KOPT-K1 (cell line): ENCODE measurements around the gene ATXN1.

Source experiments
- H3K27ac ChIP-seq: fragments of 200-600 bp; sonication (generic); 2 replicates; pipeline ENCODE4 v1.5.1; 2016; ENCODE audit warnings: antibody characterized with exemption, mild to moderate bottlenecking, low read depth, low read length; ENCODE audit not compliant: poor library complexity, severe bottlenecking
- H3K36me3 ChIP-seq: fragments of 200-600 bp; sonication (generic); 2 replicates; pipeline ENCODE4 v1.5.1; 2017; ENCODE audit warnings: antibody characterized with exemption, mild to moderate bottlenecking, low read length, moderate library complexity; ENCODE audit not compliant: insufficient read depth
- H3K9me3 ChIP-seq: fragments of 200-600 bp; sonication (generic); 2 replicates; pipeline ENCODE4 v1.5.1; 2017; ENCODE audit warnings: antibody characterized with exemption, low read length, mild to moderate bottlenecking; ENCODE audit not compliant: insufficient read depth, poor library complexity, severe bottlenecking

ATXN1 gene

DNA sequence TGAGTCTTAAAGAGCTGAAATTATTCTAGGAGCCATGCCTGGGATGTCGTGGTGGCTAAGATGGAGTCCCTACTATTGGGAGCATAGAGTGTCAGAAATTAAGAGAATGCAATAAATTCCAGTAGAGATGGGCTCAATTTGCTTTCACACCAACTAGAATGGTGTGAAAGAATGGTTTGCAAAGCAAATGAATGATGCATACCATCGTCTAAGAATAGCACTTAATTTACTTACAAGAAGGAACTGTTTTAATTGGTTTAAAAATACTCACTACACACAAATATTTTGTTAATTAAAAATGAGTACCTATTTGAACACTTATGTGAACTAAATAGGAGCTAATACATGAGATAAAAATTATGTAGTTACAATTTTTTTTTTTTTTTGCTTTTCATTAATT lies 390.3 kb downstream of the ATXN1 start:
- Histone ChIP-seq H3K27ac (no peak overlapping the region), H3K36me3 (no peaks in the 10 kb centered on the region), H3K9me3 (no peaks in the 10 kb centered on the region)

GRCh38 chr6:16369989-16370388 lies 391.3 kb downstream of the ATXN1 start:
- Histone ChIP-seq H3K9me3 (no peaks in the 10 kb centered on the region), H3K27ac (no peak overlapping the region), H3K36me3 (no peaks in the 10 kb centered on the region)

GRCh38 chr6:16369140-16369745 lies 392.0 kb downstream of the ATXN1 start:
- Histone ChIP-seq H3K9me3 (no peaks in the 10 kb centered on the region), H3K27ac (no peak overlapping the region), H3K36me3 (no peaks in the 10 kb centered on the region)

DNA sequence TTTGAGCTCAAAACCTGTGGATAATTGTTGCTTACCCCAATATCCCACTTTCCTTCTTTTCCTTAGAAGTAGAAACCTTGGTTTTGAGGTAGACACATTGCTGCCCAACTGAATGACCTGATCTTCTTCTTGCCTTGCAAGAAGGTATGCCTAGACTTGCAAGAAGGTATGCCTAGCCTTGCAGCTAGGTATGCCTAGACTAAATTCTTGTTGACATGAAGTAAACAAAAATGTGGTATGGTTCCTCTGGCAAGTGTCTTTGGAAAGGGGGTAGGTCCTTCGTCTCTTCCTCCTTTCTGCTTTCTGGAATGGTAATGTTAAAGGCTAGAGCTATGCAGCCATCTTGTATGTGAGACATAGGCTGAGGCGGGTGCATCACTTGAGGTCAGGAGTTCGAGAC lies 393.7 kb downstream of the ATXN1 start:
- H3K36me3 ChIP-seq = no peaks in the 10 kb centered on the region
- no peaks in the 10 kb centered on the region for H3K9me3 ChIP-seq
- no peak overlapping the region for H3K27ac ChIP-seq

DNA sequence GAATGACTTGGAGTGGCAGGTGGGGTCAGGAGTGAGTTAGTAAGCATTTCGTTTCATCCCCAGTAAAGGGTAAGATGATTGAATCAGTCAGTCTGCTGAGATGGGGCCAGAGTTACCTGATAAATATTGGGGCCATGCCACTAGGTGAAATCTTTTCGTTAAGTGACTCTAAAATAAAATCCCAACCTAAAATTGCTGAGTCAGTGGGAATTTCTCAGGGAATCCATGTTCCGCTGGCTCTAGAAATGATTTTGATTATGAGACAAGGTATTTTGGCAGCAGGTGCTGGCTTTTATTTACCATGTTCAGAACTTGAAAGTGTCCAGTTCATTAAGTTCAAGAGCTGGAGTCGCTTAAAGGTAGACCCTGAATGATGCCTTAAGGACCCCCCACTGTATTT lies 397.5 kb downstream of the ATXN1 start:
- no peaks in the 10 kb centered on the region for H3K9me3 ChIP-seq
- H3K27ac ChIP-seq = no peak overlapping the region
- H3K36me3 ChIP-seq = no peaks in the 10 kb centered on the region

GRCh38 chr6:16362819-16363589 lies 398.3 kb downstream of the ATXN1 start:
- H3K9me3 ChIP-seq = no peaks in the 10 kb centered on the region
- no peak overlapping the region for H3K27ac ChIP-seq
- H3K36me3 ChIP-seq = no peaks in the 10 kb centered on the region

DNA sequence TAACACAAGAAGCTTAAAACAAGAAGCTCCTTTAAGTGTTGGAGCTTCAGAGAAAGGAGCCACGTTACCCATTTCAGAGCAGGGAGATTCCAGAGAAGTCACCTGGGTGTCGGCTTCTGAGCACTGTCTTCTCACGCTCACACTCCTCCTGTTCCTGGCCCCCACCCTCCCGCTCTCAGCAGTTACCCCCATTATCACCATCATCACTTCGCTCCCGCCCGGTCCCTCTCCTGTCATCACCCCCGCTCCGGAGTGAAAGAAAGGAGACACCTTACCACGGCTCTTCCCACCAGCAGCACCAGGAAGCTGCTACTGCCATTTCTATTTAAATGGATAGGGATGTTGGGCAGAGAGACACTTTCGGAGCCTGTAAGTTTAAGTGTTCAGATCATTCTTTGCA lies 399.0 kb downstream of the ATXN1 start:
- Histone ChIP-seq H3K27ac (no peak overlapping the region), H3K9me3 (no peaks in the 10 kb centered on the region), H3K36me3 (no peaks in the 10 kb centered on the region)

DNA sequence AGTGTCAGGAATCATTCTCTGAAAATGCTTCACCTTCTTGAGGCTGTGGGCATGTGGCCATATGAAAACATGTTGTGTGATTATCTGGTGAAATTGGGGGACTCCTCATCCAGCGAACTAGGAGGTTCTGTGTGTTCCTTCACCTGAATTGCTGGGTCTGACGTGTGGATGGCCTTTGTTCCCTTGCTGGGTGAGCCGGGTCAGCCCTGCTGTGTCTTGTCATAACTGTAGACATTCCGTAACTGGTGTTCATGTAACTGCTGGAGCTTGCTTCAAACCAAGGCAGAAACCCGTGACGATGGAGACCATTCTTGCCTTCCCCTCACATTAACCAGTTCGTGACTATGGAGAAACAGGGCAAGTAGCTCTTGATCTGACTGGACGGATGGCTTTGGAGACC lies 399.4 kb downstream of the ATXN1 start:
- no peak overlapping the region for H3K27ac ChIP-seq
- no peaks in the 10 kb centered on the region for H3K9me3 ChIP-seq
- H3K36me3 ChIP-seq = no peaks in the 10 kb centered on the region

DNA sequence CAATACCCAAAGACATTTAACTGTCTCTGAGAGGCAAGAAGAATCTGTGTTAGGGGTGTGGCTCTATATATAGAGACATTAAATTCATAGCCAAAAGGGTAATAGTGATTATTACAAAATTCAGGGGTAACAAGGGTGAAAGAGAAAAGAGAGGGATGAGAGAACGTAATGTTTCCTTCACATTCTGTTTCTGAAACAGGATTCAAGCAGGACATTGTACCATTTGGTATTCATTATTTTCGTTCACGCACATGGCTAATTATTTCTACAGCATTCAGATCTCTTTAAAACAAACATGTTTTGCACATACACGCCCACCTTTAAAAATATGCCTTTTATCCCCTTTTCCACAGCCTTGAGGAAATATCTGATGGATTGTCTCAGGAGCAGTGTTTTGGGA lies 400.1 kb downstream of the ATXN1 start:
- H3K27ac ChIP-seq = no peak overlapping the region
- no peaks in the 10 kb centered on the region for H3K36me3 ChIP-seq
- H3K9me3 ChIP-seq = no peaks in the 10 kb centered on the region

GRCh38 chr6:16360365-16360764 lies 400.9 kb downstream of the ATXN1 start:
- Histone ChIP-seq H3K27ac (no peak overlapping the region), H3K9me3 (no peaks in the 10 kb centered on the region), H3K36me3 (no peaks in the 10 kb centered on the region)

DNA sequence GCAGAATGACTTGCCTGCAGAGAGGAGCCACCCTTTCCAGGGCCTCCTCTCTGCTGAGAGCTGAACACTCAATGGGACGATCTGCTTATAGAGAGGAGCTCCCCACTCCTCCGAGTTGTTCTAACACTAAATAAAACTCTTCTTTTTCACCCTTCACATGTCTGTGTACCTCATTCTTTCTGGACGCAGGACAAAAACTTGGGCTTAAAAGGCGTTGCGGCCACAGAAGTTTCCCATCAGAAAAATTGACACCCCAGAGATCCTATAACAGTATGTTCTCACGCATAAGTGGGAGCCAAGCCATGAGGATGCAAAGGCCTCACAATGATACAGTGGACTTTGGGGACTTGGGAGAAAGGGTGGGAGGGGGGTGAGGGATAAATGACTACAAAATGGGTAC lies 401.7 kb downstream of the ATXN1 start:
- Histone ChIP-seq H3K36me3 (no peaks in the 10 kb centered on the region), H3K9me3 (no peaks in the 10 kb centered on the region), H3K27ac (no peak overlapping the region)

DNA sequence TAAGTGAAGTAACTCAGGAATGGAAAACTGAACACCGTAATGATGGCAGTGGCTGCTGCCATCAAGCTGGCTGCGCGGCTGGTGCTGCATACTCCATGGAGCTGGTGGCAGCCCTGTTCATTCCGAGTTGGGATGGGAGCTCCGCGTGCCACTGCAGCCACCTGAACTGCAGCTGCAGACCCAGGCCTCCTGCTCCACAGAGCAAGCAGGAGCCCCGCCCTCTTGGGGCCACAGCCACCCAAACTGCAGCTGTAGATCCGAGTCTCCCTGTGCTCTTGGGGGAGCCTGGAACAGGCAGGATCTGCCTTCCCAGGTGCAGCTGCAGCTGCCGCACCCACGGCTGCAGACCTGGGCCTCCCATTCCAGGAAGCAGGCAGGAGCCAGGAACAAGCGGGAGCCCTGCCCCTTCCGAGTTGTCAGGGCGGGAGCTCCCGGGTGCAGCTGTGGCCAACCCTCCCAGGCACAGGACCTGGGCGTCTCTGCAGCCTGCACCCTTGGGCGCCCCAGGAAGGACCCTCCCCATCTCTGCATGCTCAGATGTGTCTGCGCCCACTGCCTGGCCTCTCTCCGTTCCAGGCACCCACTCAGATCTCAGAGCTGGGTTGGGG lies 402.6 kb downstream of the ATXN1 start:
- no peak overlapping the region for H3K27ac ChIP-seq

GRCh38 chr6:16355699-16356446 lies 405.4 kb downstream of the ATXN1 start:
- no peaks in the 10 kb centered on the region for H3K9me3 ChIP-seq
- no peak overlapping the region for H3K27ac ChIP-seq
- no peaks in the 10 kb centered on the region for H3K36me3 ChIP-seq

More for the DNA sequence above, 402.6 kb downstream of the ATXN1 start:
- Histone ChIP-seq H3K9me3 (no peaks in the 10 kb centered on the region), H3K36me3 (no peaks in the 10 kb centered on the region)

- no peaks in the 10 kb centered on the region for H3K36me3 ChIP-seq
- H3K27ac ChIP-seq = no peak overlapping the region
- H3K9me3 ChIP-seq = no peaks in the 10 kb centered on the region
Observed at GRCh38 chr6:16355238-16355637, 406.0 kb downstream of the ATXN1 start.

DNA sequence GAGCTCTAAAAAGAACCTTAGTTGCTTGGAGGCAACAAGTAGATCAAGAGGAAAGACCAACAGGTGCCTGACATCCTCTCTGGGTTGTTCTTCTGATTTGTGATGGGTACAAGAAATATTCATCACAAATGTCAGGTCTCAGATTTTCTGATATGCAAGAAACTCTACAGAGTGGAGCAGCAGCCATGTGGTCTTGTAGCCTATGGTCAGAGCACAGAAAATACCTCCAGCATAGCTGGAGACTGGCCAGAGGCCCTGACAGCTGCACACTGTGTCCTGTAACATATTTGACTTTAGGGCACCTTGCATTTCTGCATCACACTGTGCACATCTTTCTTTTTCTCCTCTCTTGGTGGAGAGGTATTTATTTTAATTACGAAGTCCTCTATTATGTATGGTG lies 406.6 kb downstream of the ATXN1 start:
- H3K27ac ChIP-seq = no peak overlapping the region

More for the DNA sequence above, 406.6 kb downstream of the ATXN1 start:
- Histone ChIP-seq H3K9me3 (no peaks in the 10 kb centered on the region), H3K36me3 (no peaks in the 10 kb centered on the region)
